BE2C (cell line): Measurements from ENCODE around the gene TOB1.

Experiments
- DNase-seq: peaks from one replicate; pipeline ENCODE4 v3.0.0-alpha.2; 2020
- H3K27me3 ChIP-seq: fragments of 250-450 bp; sonication (Bioruptor Pico); 2 replicates; pipeline ENCODE4 v1.5.1; 2020; ENCODE audit warnings: mild to moderate bottlenecking
- H3K36me3 ChIP-seq: fragments of 250-450 bp; sonication (Bioruptor Pico); 2 replicates; pipeline ENCODE4 v1.5.1; 2020; ENCODE audit warnings: mild to moderate bottlenecking
- H3K4me1 ChIP-seq: fragments of 250-450 bp; sonication (Bioruptor Pico); 2 replicates; pipeline ENCODE4 v1.5.1; 2020
- H3K4me3 ChIP-seq: 2 replicates; pipeline ENCODE4 v1.5.1; 2011; ENCODE audit warnings: low read depth, low read length
- H3K9me3 ChIP-seq: fragments of 250-450 bp; sonication (Bioruptor Pico); 2 replicates; pipeline ENCODE4 v1.5.1; 2020
- CTCF ChIP-seq: IDR thresholded peaks from 2 replicates; pipeline ENCODE4 v1.5.1; 2012; ENCODE audit warnings: mild to moderate bottlenecking, low read depth, low read length

Gene TOB1

GRCh38 chr17:50909765-50910605 is 43.8 kb upstream of the TOB1 start:
- no peaks in the 10 kb centered on the region for H3K9me3 ChIP-seq
- TF ChIP-seq CTCF, result no peak

GRCh38 chr17:50908860-50909764 is 43.0 kb upstream of the TOB1 start:
- Histone ChIP-seq H3K27me3 (no peaks in the 10 kb centered on the region), H3K9me3 (no peaks in the 10 kb centered on the region), H3K36me3 (no peaks in the 10 kb centered on the region), H3K4me1 (peaks cover 19% of the 10 kb centered on the region), H3K4me3 (no peak overlapping the region)
- TF ChIP-seq CTCF, result no peak
- DNase-seq, result no peak

More at GRCh38 chr17:50909765-50910605, 43.8 kb upstream of the TOB1 start:
- H3K4me1 ChIP-seq, result peaks cover 15% of the 10 kb centered on the region
- no peak for DNase-seq
- no peaks in the 10 kb centered on the region for H3K27me3 ChIP-seq
- no peak overlapping the region for H3K4me3 ChIP-seq
- no peaks in the 10 kb centered on the region for H3K36me3 ChIP-seq

- no peaks in the 10 kb centered on the region for H3K36me3 ChIP-seq
- peaks cover 27% of the 10 kb centered on the region for H3K4me1 ChIP-seq
- no peak for DNase-seq
- no peak overlapping the region for H3K4me3 ChIP-seq
- no peaks in the 10 kb centered on the region for H3K9me3 ChIP-seq
- no peaks in the 10 kb centered on the region for H3K27me3 ChIP-seq
- no peak for TF ChIP-seq CTCF
Measured at GRCh38 chr17:50908140-50908859, 42.1 kb upstream of the TOB1 start.

GRCh38 chr17:50906443-50906842 is 40.3 kb upstream of the TOB1 start:
- TF ChIP-seq CTCF, result no peak
- Histone ChIP-seq H3K4me3 (no peak overlapping the region), H3K4me1 (peaks cover 31% of the 10 kb centered on the region), H3K9me3 (no peaks in the 10 kb centered on the region), H3K27me3 (no peaks in the 10 kb centered on the region), H3K36me3 (no peaks in the 10 kb centered on the region)
- DNase-seq, result no peak

- H3K36me3 ChIP-seq, result no peaks in the 10 kb centered on the region
- TF ChIP-seq CTCF, result no peak
- DNase-seq, result peak; percentile 88
- H3K4me3 ChIP-seq, result peak overlapping the region; percentile 3
- peaks cover 31% of the 10 kb centered on the region for H3K4me1 ChIP-seq
- no peaks in the 10 kb centered on the region for H3K27me3 ChIP-seq
- H3K9me3 ChIP-seq, result no peaks in the 10 kb centered on the region
Measured at GRCh38 chr17:50905460-50905803, 39.3 kb upstream of the TOB1 start.
